Measurements from ENCODE around the gene ANTXR1.
"Not testable (repeated sequence)": the region's sequence is repeated elsewhere in the genome, so short reads cannot be mapped to it uniquely, and the experiment has no call there.

ANTXR1 gene

DNA sequence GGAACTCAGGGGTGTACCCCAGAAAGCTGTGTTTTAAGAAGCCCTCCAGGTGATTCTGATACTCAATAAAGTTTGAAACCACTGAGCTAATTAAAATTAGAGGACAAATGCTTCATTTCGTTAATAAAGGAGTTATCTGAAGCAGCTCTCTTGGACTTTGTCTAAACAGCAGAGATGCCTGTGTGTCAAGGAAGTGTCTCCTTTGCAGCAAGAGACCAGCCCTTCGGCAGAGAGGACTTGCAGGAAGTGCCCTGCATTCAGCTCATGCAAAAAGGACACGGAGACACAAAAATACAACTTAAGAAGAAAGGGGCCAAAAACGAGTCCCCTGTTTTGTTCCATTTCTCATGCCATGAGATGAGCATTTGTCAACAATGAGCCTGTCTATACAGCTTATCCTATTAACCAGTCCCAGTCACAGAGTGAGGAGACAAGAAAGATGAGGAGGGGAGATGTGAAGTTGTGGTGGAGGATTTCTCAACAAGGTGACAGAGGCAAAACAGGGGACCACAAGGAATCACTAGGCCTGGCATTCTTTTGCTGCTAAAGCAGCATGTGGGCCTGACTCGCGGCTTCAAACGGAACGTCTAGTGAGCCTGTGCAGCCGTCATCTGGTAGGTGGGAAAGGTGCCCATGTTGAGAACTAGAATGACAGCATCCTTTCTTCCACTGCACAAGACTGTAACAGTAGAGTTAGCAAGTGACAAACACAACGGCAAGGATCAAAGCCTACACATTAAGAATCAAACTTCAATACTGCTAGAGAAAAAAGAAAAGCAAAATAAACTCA, 152.3 kb downstream of the ANTXR1 start:
- DNase-seq: no peak
- no peaks in the 10 kb centered on the region for H3K9me3 Mint-ChIP-seq
- H3K36me3 Mint-ChIP-seq: no peaks in the 10 kb centered on the region
- peaks cover 2% of the 10 kb centered on the region for H3K4me1 Mint-ChIP-seq
- H3K4me3 Mint-ChIP-seq: no peak overlapping the region
- CTCF ChIA-PET: interaction anchor here (1.2 kb wide), 1 partner anchor 11 kb away, joined by 3 read pairs; no protein-coding TSS in a partner anchor
- no peak overlapping the region for H3K27ac Mint-ChIP-seq
- H3K27me3 Mint-ChIP-seq: peaks cover 24% of the 10 kb centered on the region

GRCh38 chr2:69166465-69166811, 153.5 kb downstream of the ANTXR1 start:
- H3K36me3 Mint-ChIP-seq: no peaks in the 10 kb centered on the region
- H3K4me3 Mint-ChIP-seq: no peak overlapping the region
- no peaks in the 10 kb centered on the region for H3K9me3 Mint-ChIP-seq
- peaks cover 25% of the 10 kb centered on the region for H3K27me3 Mint-ChIP-seq
- no peak for DNase-seq
- no peak overlapping the region for H3K27ac Mint-ChIP-seq
- H3K4me1 Mint-ChIP-seq: peaks cover 2% of the 10 kb centered on the region
- CTCF ChIA-PET: no interaction called here

DNA sequence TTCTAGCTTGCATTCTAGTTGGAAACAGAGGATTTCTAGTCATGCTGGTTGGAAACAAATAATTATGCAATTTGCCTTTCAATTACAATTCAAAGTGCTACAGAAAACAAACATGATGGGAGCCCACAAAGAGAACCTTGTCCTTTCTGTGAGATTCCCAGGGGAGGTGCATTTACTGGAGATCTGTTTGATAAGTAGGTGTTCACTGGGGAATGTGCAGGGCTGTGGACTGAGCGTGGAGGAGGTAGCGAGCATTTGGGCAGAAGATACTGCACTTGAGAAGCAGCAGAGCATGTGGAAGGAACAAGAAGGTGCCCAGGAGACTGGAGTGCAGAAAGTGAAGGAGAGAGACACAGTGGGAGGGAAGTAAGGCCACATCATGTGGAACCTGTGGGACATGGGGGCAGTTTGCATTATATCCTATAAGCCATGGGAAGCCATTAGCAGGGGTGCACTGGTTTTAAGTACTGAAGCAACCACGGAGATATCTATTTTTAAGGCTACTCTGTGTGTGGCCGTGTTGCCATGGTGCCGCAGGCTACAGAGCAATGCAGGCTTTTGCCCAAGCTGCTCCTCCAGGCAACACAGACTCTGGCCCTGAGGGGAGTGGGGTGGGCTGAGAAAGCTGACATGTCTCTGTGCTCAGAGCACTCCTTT, 154.0 kb downstream of the ANTXR1 start:
- Mint-ChIP-seq H3K36me3 (no peaks in the 10 kb centered on the region), H3K27me3 (peaks cover 25% of the 10 kb centered on the region), H3K27ac (no peak overlapping the region), H3K4me1 (peaks cover 2% of the 10 kb centered on the region), H3K4me3 (no peak overlapping the region), H3K9me3 (no peaks in the 10 kb centered on the region)
- DNase-seq: no peak
- CTCF ChIA-PET: no interaction called here

DNA sequence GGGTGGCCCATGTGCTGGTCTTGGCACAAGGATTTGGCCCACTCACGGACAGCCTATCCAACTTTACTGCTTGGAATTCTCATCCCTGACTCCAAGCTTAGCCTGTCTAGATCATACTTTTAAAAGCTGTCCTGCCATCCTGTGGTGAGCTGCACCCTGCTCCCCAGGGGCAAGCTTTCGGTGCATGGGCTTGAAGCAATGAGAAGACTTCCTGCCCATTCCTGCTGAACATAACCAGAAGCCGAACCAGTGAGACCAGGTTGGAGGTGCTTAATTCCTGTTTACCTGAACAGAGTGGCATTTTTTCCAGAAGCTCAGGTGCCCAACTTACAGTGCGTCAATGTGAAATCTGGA, 154.5 kb downstream of the ANTXR1 start:
- peaks cover 25% of the 10 kb centered on the region for H3K27me3 Mint-ChIP-seq
- no peaks in the 10 kb centered on the region for H3K36me3 Mint-ChIP-seq
- CTCF ChIA-PET: interaction anchor here (0.6 kb wide), 1 partner anchor 9 kb away, joined by 3 read pairs; no protein-coding TSS in a partner anchor
- peaks cover 2% of the 10 kb centered on the region for H3K4me1 Mint-ChIP-seq
- H3K27ac Mint-ChIP-seq: no peak overlapping the region
- no peak for DNase-seq
- no peaks in the 10 kb centered on the region for H3K9me3 Mint-ChIP-seq
- H3K4me3 Mint-ChIP-seq: no peak overlapping the region

DNA sequence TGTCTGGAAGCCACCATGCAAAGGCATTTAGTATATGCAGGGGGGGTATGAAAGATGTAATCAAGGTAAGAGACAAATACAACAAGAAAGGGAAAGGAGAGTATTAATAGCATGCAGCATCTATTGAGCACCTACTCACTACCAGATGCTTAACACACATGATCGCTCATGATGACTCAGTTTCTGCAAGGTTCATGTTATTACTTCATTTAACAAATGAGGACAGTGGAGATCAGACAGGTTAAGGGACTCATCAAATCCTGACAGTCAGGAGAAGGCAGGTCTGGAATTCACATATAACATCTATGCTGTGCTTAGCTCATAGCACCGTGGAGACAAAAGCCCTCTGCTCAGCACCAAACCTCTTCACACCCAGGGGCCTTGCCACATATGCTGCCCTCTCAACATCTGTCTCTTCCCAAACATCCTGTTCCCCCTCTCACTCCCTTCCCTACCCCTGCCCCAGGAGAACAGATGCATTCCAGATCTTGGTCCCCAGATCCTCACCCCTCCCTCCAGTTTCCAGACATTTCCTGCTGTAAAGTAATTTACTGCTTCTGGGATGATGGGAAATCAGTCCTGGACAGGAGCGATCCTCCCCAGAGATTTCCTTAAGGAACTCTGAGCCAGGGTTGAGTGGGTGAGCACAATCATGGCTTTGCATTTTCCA, 155.3 kb downstream of the ANTXR1 start:
- H3K27me3 Mint-ChIP-seq: peaks cover 24% of the 10 kb centered on the region
- no peak overlapping the region for H3K4me3 Mint-ChIP-seq
- peaks cover 1% of the 10 kb centered on the region for H3K4me1 Mint-ChIP-seq
- no peak for DNase-seq
- CTCF ChIA-PET: no interaction called here
- H3K27ac Mint-ChIP-seq: no peak overlapping the region
- no peaks in the 10 kb centered on the region for H3K36me3 Mint-ChIP-seq
- H3K9me3 Mint-ChIP-seq: no peaks in the 10 kb centered on the region

DNA sequence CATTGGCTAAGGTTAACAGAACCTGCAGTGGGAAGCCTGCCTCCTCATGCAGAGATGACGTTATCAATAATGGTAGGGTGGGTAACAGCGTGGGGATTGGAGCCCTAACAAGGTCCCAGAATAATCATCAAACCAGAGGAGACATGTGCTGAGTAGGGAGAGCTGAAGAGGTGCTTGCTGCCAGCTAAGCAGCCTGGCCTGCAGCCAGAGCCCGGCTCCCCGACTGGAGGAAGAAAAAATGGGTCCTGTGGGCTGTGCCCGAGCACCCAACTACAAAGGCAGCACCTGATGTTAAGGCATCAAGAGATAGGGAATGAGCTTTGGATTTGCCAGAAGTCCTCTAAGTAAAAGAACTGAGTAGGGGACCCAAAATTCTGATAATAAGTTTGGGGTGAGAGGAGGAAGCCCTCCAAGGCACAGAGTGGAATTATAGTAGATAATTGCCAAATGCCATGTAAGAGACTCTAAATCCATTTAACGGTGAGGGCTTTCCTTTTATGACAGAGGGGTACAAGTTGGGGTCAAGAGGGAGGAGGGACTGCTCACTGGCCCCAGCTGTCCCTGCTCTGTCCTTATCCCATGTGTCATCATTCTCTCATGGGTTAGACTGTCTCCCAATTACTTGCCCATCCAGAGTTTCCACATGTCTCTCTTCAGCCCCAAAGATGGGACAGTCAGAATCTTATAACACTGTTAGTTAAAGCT, 156.1 kb downstream of the ANTXR1 start:
- CTCF ChIA-PET: no interaction called here
- no peaks in the 10 kb centered on the region for H3K36me3 Mint-ChIP-seq
- H3K9me3 Mint-ChIP-seq: no peaks in the 10 kb centered on the region
- peaks cover 23% of the 10 kb centered on the region for H3K27me3 Mint-ChIP-seq
- H3K4me1 Mint-ChIP-seq: no peaks in the 10 kb centered on the region
- no peak for DNase-seq
- no peak overlapping the region for H3K27ac Mint-ChIP-seq
- no peak overlapping the region for H3K4me3 Mint-ChIP-seq

DNA sequence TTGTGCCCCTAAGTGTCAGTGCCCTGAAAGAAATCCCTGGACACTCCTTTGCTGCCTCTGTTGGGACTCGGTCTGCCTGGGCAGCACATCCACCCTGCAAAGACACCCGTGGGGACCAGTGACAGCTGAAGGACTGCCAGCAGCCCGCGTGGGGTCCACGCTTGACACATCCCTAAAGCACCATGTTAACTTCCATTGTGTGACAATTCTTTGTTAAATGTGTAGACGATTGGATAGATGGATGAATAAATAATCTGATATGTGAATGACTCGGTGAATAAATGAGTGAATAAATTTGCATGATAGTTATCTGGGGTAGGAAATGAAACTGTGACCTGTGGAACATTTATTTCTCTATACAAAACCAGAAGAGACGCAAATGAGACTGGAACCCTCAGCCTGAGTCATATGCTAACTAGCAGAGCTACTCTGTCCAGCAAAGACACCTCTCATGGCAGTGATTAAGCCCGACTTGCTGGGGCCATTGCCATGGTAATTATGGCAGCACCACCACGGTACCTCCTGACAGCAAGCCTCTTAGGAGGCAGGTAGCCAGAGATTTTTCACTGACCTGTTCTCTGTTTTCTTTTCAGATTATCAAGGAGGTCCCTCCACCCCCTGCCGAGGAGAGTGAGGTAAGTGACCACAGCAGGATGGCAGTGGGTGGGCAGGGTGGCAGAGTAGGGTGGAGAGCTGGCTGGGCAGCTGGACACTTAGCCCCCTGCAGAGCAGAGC, 156.8 kb downstream of the ANTXR1 start:
- H3K27me3 Mint-ChIP-seq: peaks cover 27% of the 10 kb centered on the region

DNA sequence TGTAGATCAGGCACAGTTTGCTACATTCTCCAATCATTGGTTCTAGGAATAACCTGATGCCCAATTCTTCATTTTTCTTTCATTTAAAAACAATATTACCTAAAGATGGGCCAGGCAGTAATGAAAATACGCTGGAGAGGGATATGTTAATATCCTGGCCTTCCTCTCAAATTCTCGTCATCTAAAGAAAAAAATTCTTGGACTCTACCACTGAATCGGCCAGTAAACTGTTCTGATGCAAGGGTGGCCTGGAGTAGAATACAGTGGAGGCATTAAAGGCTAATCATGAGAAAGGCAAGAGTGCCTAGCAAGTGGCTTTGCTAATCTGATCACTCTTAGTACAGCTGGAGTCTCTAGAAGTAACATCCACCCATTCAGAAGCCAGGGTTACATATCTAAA, 157.7 kb downstream of the ANTXR1 start:
- no peak overlapping the region for H3K4me3 Mint-ChIP-seq
- H3K27ac Mint-ChIP-seq: no peak overlapping the region
- peaks cover 27% of the 10 kb centered on the region for H3K27me3 Mint-ChIP-seq
- no peaks in the 10 kb centered on the region for H3K9me3 Mint-ChIP-seq
- CTCF ChIA-PET: no interaction called here
- no peaks in the 10 kb centered on the region for H3K4me1 Mint-ChIP-seq
- DNase-seq: no peak
- H3K36me3 Mint-ChIP-seq: no peaks in the 10 kb centered on the region

More for the DNA sequence above, 156.8 kb downstream of the ANTXR1 start:
- Mint-ChIP-seq H3K4me1 (no peaks in the 10 kb centered on the region), H3K36me3 (no peaks in the 10 kb centered on the region), H3K9me3 (no peaks in the 10 kb centered on the region), H3K27ac (no peak overlapping the region), H3K4me3 (no peak overlapping the region)
- CTCF ChIA-PET: no interaction called here
- no peak for DNase-seq

GRCh38 chr2:69171116-69171896, 158.3 kb downstream of the ANTXR1 start:
- DNase-seq: no peak
- H3K9me3 Mint-ChIP-seq: no peaks in the 10 kb centered on the region
- peaks cover 30% of the 10 kb centered on the region for H3K27me3 Mint-ChIP-seq
- CTCF ChIA-PET: no interaction called here
- no peaks in the 10 kb centered on the region for H3K36me3 Mint-ChIP-seq
- no peaks in the 10 kb centered on the region for H3K4me1 Mint-ChIP-seq
- no peak overlapping the region for H3K27ac Mint-ChIP-seq
- H3K4me3 Mint-ChIP-seq: no peak overlapping the region

DNA sequence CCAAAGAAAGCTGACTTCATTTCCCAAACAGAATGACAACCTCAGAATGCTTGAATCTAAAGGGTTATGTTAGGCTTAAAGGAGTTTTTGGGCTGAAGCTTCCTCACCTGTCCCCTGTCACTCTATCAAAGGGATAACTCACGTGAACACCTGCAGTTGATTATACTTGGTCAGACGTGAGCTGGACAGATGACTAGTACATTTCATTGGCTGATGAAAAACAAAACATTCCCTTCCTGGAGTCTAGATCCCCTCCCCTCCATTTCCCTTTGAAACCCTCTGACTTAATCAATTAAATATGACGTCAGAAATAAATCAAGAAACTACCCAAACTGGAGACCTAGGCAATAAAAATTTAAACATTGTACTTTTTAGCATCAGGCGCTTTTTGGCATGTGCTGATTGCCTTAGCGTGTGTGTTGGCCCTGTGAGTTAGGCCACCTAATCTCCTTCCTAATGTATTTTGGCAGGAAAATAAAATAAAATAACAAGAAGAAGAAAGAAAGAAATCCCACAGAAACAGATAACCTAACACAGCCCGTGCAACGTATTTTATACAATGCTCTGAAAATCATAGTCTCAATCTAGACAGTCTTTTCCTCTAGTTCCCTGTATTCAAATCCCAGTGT, 159.0 kb downstream of the ANTXR1 start:
- no peak overlapping the region for H3K27ac Mint-ChIP-seq
- CTCF ChIA-PET: no interaction called here

GRCh38 chr2:69173706-69174105, 160.7 kb downstream of the ANTXR1 start:
- CTCF ChIA-PET: no interaction called here
- H3K27ac Mint-ChIP-seq: no peak overlapping the region
- H3K4me3 Mint-ChIP-seq: no peak overlapping the region
- H3K9me3 Mint-ChIP-seq: no peaks in the 10 kb centered on the region
- H3K27me3 Mint-ChIP-seq: peaks cover 44% of the 10 kb centered on the region
- no peaks in the 10 kb centered on the region for H3K36me3 Mint-ChIP-seq
- H3K4me1 Mint-ChIP-seq: peaks cover 3% of the 10 kb centered on the region
- no peak for DNase-seq

More for the DNA sequence above, 159.0 kb downstream of the ANTXR1 start:
- Mint-ChIP-seq H3K27me3 (peaks cover 34% of the 10 kb centered on the region), H3K4me1 (no peaks in the 10 kb centered on the region), H3K4me3 (no peak overlapping the region), H3K9me3 (no peaks in the 10 kb centered on the region), H3K36me3 (no peaks in the 10 kb centered on the region)
- DNase-seq: no peak

GRCh38 chr2:69174211-69174610, 161.2 kb downstream of the ANTXR1 start:
- H3K27ac Mint-ChIP-seq, CTCF ChIA-PET, H3K36me3 Mint-ChIP-seq, H3K4me3 Mint-ChIP-seq, DNase-seq, H3K4me1 Mint-ChIP-seq, H3K9me3 Mint-ChIP-seq: not testable (repeated sequence)
- peaks cover 39% of the 10 kb centered on the region for H3K27me3 Mint-ChIP-seq
